ENCODE data around the gene ZNF146.
"Not testable (repeated sequence)": the region's sequence is repeated elsewhere in the genome, so short reads cannot be mapped to it uniquely, and the experiment has no call there.

Gene ZNF146

DNA sequence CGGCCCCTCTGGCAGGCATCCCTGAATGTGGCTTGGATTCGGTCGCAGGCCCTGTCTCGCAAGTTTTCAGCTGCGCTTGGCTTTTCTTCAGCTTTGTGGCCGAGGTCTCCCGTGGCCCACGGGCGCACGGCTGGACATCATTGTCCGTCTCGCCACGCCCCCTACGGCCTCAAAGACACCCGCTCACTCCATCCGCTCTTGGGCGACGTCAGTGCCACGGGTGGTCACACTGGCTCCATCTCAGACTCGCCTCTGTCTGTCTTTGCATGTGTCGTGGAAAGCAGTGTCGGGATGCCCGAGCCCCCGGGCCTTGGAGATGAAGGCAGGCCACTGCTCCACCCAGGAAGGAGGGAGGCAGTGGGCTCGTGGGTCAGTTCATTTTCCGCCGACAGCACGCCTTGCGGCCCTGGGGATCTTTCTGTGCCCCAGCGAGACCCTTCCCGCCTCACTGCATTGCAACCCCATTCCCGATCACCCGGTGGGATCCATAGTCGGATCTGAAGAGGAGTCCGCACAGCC lies 51.0 kb downstream of the ZNF146 start:
- TF ChIP-seq, protein P1, sequence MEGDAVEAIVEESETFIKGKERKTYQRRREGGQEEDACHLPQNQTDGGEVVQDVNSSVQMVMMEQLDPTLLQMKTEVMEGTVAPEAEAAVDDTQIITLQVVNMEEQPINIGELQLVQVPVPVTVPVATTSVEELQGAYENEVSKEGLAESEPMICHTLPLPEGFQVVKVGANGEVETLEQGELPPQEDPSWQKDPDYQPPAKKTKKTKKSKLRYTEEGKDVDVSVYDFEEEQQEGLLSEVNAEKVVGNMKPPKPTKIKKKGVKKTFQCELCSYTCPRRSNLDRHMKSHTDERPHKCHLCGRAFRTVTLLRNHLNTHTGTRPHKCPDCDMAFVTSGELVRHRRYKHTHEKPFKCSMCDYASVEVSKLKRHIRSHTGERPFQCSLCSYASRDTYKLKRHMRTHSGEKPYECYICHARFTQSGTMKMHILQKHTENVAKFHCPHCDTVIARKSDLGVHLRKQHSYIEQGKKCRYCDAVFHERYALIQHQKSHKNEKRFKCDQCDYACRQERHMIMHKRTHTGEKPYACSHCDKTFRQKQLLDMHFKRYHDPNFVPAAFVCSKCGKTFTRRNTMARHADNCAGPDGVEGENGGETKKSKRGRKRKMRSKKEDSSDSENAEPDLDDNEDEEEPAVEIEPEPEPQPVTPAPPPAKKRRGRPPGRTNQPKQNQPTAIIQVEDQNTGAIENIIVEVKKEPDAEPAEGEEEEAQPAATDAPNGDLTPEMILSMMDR (IDR thresholded peaks at IDR 0.05; ENCODE audit: borderline replicate concordance, insufficient read depth, low read depth, low read length), result no peak
- no peak overlapping the region for H3K4me3 ChIP-seq (ENCODE audit: low read depth, low read length)

DNA sequence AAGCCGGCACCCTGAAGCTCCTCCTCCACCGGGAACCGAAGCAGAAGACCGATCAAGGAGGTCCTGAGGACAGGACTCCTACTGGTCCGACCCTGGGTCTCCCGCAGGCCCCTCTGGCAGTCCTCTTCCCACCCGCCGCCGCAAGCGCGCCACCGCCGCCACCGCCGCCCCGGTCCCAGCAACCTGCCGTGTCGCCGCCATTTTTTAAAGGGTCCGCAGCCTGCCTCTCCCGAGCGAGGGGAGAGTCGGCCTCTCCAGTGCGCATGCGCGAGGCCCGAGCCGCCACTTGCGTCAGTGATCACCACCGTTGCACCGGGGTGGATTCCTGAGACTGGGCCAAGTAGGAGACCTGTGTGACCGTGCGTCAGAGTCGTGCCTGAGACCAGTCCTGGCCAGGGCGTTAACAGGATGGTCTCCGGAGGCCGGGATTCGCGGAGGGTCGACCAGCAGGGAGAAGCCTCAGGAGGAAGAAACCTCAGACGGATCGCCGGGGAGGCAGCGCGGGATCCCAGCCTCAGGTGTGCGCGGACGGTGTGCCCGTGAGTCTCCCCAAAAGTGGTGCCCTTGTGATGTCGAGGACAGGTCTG lies 51.6 kb downstream of the ZNF146 start:
- no peak overlapping the region for H3K4me3 ChIP-seq (ENCODE audit: low read depth, low read length)
- TF ChIP-seq, protein P1 (IDR thresholded peaks at IDR 0.05; ENCODE audit: borderline replicate concordance, insufficient read depth, low read depth, low read length), result no peak

- TF ChIP-seq, protein P1 (IDR thresholded peaks at IDR 0.05; ENCODE audit: borderline replicate concordance, insufficient read depth, low read depth, low read length), result no peak
- H3K4me3 ChIP-seq (ENCODE audit: low read depth, low read length), result no peak overlapping the region
Observed at GRCh38 chr19:36267061-36267845, 52.3 kb downstream of the ZNF146 start.

GRCh38 chr19:36268081-36268480 lies 53.2 kb downstream of the ZNF146 start:
- not testable (repeated sequence) for H3K4me3 ChIP-seq (ENCODE audit: low read depth, low read length)

DNA sequence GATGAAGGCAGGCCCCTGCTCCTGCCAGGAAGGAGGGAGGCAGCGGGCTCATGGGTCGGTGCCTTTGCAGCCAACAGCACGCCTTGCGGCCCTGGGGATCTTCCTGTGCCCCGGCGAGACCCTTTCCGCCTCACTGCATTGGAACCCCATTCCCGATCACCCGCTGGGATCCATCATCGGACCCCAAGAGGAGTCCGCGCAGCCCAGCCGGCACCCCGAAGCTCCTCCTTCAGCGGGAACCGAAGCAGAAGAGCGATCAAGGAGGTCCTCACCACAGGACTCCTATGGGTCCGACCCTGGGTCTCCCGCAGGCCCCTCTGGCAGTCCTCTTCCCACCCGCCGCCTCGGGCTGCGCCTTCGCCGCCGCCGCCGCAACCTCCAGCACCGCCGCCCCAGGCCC lies 53.7 kb downstream of the ZNF146 start:
- not testable (repeated sequence) for H3K4me3 ChIP-seq (ENCODE audit: low read depth, low read length)

DNA sequence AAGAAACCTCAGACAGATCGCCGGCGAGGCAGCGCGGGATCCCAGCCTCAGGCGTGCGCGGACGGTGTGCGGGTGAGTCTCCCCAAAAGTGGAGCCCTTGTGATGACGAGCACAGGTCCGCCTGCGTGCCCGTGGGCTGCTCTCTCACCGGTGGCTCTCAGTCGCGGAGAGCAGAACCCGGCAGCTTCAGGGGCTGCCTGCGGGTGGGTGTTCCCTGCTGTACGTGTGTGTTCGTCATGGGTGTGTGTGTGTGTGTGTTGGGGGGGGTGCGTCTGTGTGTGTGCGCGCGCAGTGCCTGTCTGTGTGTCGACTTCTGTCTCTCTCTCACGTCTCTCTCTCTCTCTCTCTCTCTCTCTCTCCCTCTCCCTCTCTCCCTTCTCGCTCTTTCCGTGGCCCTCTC lies 54.4 kb downstream of the ZNF146 start:
- not testable (repeated sequence) for H3K4me3 ChIP-seq (ENCODE audit: low read depth, low read length)

All from GM12875 (cell line).